ENCODE data around the gene HSF4.

HSF4 gene

GRCh38 chr16:67202956-67203493 is 38.5 kb downstream of the HSF4 start:
- no peak for DNase-seq

GRCh38 chr16:67204076-67204475 is 39.5 kb downstream of the HSF4 start:
- no peak for DNase-seq

GRCh38 chr16:67206129-67206837 is 41.7 kb downstream of the HSF4 start:
- no peak for DNase-seq

GRCh38 chr16:67206838-67207248 is 42.3 kb downstream of the HSF4 start:
- no peak for DNase-seq

GRCh38 chr16:67207249-67208091 is 42.9 kb downstream of the HSF4 start:
- no peak for DNase-seq

- DNase-seq, result no peak
These were observed 43.8 kb downstream of the HSF4 start for GRCh38 chr16:67208154-67208896.

- DNase-seq, result no peak
These were observed 45.0 kb downstream of the HSF4 start for GRCh38 chr16:67209565-67209964.

GRCh38 chr16:67210069-67210937 is 45.8 kb downstream of the HSF4 start:
- no peak for DNase-seq

- DNase-seq, result no peak
These were observed 47.1 kb downstream of the HSF4 start for GRCh38 chr16:67211674-67212073.

- no peak for DNase-seq
These were observed 48.2 kb downstream of the HSF4 start for GRCh38 chr16:67212766-67213165.

- no peak for DNase-seq
These were observed 48.9 kb downstream of the HSF4 start for GRCh38 chr16:67213197-67214019.

GRCh38 chr16:67215706-67216105 is 51.2 kb downstream of the HSF4 start:
- peak; percentile 37 for DNase-seq

GRCh38 chr16:67216612-67217490 is 52.3 kb downstream of the HSF4 start:
- DNase-seq, result peak; percentile 70
